ENCODE measurements around the gene DNHD1.
"Not testable (repeated sequence)": the region's sequence is repeated elsewhere in the genome, so short reads cannot be mapped to it uniquely, and the experiment has no call there.

The DNHD1 gene

DNA sequence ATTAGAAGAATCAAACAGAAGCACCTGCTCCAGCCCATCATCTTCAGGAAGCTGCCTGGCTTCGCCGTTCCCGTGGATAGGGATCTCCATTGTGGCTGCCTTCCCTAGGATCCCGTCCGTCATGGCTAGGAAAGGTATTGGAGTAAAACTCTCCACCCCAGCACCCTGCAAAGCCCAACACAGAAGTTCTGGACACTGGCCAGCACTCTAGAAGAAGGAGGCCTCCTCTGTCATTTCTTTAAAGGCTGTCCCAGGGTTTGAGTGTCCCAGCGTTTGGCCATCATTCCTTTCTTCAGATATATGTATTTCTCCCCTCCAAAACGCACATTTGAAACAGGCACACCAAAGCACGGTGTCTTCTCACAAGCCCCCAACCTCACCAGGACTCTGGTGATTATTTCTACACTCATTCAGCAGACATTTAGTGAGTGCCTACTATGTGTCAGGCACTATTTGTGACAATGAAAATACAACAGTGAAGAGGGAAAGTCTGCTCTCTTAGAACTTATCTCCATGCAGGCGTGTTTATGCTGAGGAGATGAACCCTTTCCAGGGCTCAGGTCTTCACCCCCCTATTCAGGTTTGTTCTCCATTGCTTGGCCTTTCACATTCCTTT, 16.7 kb upstream of the DNHD1 start:
- DNase-seq (ENCODE audit: low read depth in 2 of 2): no peak

DNA sequence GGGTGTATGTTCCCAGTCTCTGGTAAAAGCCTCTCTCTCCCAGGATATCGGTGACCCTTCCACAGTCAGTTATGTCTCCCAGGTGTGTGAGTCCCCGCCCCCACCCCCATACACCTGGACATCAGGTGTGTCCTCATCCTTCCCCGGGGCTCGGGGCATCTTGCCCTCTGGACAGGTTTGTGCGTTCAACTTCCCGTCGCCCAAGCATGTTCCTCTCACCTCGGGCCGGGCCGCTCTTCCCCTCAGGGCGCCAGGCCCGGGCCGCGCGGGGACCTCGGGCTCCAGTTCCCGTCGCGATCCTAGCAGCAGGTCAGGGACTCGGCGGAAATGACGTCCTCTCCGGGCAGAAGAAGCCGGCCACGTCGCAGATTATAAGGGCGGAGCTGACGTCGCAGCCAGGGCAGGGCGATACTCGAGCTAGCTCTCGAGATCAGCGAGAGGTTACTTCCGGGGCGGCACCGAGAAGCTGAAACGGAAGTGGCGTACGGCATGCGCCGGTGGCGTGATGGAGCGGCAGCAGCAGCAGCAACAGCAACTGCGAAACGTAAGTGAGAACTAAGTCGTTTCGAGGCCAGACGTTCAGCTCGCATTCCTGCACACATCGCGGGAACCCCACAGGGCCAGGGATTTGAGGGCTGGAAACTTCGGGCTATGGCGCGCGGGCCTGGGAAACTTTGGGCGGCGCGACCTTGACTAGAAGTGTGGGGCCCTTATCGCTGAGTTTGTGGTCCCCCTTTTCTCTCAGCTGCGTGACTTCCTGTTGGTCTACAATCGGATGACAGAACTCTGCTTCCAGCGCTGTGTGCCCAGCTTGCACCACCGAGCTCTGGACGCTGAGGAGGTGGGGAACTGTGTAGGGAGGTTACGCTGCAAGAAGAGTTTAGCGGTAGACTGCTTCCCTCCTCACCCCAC, 15.8 kb upstream of the DNHD1 start, which contains the start of the genes ARFIP2 and TIMM10B:
Gene ARFIP2 (minus strand): TSS at position 320 of the 912 bp plus-strand sequence. CDS start 910 bp downstream, outside the sequence.
Gene TIMM10B (plus strand): TSS at position 490 of the 912 bp plus-strand sequence. CDS start 16 bp downstream, at position 506.
- DNase-seq (ENCODE audit: low read depth in 2 of 2): peak; percentile 93 to 96

DNA sequence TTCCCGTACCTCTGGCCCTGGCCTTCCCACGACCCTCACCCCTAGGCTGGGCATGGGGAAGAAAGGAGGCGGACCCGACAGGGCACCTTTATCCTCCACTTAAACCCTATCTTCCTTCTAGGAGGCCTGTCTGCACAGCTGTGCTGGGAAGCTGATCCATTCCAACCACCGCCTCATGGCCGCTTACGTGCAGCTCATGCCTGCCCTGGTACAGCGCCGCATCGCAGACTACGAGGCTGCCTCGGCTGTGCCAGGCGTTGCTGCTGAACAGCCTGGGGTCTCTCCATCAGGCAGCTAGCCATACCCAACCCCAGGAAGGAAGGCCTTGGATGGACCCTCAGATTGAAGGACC, 15.2 kb upstream of the DNHD1 start:
- DNase-seq (ENCODE audit: low read depth in 2 of 2): no peak

DNA sequence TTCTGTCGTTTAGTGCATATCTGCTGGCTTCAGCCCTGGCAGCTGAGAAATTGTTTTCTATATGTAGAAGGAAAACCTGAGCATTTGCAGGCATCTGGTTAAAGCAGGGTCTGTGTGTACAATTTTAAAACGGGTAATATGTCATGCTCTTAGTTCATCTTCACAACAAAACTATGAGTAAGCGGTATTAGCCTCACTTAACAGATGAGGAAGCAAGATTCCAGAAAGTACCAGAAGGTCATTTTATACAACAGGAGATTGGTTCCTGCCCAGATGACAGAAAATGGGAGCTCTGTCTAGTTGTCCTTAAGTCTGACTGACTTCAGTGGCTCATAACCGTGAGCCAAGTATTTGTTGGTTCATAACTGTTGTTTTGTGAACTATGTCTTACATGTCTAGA, 14.6 kb upstream of the DNHD1 start:
- DNase-seq (ENCODE audit: low read depth in 2 of 2): no peak

DNA sequence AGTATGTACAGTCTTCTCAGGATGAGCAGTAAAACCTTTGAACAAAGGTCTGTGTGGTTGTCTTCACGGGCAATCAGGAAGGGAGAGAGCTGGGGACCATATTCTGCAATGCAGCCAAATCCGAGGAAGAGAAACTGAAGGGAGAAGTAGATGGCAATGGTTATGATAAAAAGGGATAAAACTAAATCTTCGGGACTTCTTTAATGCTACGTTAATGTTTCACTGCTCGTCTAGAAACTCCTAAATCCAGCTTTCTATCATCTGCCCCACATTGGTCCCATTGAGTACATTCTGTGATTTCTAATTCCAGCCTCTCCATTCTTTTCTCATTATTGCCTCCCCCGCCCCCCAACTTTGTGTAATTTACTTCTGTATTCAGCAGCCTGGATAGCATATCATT, 14.1 kb upstream of the DNHD1 start:
- no peak for DNase-seq (ENCODE audit: low read depth in 2 of 2)

DNA sequence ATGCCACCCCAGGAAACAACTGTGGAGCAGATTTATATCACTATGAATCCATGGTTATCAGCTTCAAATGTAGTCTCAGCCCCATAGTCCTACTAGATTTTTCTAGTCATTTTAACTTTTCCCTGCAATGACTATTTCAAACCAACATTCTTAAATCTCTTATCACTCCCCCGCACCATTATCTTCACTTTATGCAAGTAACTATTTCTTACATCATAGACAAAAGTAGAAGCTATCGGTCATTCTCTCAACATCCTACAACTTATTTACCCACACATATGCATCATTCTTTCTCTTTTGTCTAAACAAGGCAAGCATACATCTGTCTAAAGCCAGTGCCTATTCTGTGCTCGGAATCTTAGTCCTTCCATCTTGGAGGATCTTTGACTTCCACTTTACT, 11.4 kb upstream of the DNHD1 start:
- DNase-seq (ENCODE audit: low read depth in 2 of 2): no peak

DNA sequence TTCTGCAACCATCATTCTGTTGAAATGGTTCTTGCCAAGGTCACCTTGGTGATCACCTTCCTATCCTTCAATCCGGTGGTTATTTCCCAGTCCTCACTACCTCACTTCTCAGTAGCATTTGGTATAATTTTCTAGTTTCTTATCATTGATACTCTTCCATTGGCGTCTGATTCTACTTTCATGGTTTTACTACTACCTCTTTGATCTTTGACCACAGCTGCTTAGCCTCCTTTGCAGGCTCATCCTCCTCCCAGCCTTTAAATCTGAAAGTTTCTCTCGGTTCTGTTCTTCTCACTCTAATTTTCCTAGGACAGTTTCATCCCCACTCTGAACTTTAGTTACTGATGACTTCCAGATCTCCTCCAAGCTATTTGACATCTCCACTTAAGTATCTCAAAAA, 10.8 kb upstream of the DNHD1 start:
- DNase-seq (ENCODE audit: low read depth in 2 of 2): no peak

DNA sequence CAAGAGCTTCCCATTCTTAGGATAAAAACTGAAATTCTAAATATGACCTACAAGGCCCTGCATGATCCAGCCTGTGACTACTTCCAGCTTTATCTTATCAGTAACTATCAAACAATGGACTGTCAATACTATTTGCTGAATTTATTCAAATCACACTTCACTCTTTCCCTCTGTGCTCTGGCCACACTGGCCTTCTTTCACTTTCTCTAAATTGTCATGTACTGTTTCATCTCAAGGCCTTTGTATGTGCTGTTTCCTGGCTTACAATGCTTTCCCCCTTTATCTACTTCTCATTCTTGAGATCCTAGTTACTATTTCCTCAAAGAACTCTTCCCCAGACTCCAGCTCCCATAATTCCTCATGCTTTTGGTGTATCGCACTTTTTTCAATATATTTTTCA, 10.1 kb upstream of the DNHD1 start:
- DNase-seq (ENCODE audit: low read depth in 2 of 2): no peak

DNA sequence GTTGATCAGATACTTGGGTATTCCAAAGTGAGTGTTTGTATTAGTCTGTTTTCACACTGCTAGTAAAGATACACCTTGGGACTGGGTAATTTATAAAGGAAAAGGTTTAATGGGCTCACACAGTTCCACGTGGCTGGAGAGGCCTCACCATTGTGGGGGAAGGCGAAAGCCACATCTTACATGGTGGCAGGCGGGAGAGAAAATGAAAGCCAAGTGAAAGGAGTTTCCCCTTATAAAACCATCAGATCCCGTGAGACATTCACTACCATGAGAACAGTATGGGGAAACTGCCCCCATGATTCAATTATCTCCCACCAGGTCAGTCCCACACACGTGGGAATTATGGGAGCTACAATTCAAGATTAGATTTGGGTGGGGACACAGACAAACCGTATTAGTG, 8.7 kb upstream of the DNHD1 start:
- DNase-seq (ENCODE audit: low read depth in 2 of 2): no peak

DNA sequence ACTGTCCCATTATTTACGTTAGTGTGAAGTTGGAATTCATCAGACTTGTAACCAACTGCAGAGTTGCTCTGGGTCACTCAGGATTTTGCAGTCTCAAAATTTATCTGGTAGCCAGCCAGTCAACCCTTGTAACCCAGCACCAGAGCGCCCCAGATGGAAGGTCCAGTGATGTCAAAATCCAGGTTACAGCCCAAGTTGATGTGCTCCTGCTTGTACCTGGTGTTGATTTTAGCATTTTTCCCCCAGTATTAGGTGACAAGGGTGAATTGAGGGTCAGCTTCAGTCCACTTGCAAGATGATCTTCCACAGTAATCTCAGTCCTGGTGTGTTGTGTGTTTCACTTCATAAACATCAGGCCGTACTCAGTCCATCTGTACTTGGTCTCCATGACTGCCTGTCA, 8.3 kb upstream of the DNHD1 start:
- DNase-seq (ENCODE audit: low read depth in 2 of 2): no peak

DNA sequence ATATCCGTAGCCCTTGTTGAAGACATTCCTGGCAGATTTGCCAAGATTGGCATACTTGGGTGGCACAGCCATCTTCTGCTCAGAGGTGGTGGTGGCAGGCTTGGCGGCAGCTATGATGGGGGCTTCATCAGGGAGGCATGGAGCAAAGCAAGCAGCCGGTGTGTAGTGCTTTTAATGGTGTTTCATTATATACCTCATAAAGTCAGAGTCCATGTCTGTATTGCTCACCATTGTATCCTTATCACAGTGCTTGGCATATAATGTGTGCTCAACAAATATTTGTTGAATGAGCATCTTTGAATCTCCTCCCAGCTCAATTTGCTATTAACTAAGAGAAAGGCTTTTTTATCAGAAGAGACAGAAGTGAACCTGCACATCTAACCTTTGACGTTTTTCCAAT, 7.8 kb upstream of the DNHD1 start:
- no peak for DNase-seq (ENCODE audit: low read depth in 2 of 2)

DNA sequence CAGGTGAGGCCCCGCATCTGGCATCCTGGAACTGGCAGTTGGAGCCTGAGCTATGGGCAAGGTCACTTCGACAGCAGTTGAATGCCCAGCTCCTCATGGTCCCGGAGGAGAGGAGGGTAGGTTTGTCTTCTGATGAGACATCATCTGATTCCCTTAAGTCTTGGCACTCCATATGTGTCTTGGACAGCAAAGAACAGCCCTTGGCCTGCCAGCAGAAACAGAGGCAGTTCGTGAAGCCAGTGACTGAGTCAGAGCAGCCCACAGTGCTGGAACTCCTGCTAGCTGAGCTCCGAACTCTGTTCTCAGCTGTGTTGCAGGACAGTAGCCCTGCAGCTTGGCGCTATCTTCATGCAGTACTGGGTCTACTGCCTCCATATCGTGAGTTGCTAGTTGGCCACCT, 1.0 kb downstream of the DNHD1 start:
- no peak for DNase-seq (ENCODE audit: low read depth in 2 of 2)

DNA sequence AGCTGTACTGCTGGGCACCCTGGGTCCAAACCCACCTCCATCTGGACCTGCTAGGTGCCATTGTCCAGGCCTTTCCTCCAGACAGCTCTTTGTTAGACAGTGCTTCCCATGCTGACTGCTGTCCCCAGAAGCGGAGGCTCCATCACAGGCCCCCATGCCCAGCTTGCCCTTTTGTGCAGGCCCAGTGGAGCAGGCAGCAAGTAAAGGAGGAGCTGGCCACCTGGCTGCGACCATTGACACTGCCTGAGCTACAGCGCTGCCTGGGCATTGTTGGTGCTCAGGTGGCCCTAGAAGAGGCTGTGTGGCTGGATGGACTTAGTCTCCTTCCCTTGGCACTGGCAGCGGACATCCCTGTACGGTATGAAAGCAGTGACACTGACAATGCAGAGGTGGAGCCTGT, 1.5 kb downstream of the DNHD1 start:
- no peak for DNase-seq (ENCODE audit: low read depth in 2 of 2)

DNA sequence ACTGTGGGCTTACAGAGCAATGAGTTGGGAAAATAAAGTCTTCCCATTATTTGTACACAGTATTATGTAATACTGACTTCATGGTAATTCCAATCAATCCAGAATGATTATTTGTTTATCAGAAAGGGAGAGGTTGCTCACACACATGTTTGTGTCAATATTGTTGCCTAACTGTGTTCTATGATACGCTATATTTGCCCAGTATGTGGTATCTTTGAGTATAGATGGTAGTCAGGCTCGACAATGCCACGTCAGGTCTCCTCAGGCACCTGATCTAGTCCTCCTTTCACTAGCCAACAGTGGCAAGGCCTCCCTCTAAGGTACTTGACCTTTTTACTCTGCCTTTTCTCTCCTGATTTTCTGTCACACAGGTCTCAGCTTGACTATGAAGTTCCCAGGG, 5.3 kb downstream of the DNHD1 start:
- no peak for DNase-seq (ENCODE audit: low read depth in 2 of 2)

DNA sequence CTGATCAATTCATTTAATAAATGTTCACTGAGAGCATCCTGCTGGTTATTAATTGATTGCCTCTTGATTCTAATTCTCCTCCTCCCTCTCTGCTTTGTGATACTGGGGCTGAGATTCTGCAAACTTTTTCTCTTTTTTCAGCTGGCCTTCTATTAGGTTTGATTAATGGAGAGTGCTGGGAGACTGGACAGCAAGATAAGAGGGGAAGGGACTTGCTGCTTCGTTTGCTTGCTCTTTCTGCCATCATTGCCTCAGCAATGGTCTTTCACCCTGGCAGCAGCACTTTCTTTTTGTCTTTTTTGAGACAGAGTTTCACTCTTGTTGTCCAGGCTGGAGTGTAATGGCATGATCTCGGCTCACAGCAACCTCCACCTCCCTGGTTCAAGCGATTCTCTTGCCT, 7.1 kb downstream of the DNHD1 start:
- no peak for DNase-seq (ENCODE audit: low read depth in 2 of 2)

DNA sequence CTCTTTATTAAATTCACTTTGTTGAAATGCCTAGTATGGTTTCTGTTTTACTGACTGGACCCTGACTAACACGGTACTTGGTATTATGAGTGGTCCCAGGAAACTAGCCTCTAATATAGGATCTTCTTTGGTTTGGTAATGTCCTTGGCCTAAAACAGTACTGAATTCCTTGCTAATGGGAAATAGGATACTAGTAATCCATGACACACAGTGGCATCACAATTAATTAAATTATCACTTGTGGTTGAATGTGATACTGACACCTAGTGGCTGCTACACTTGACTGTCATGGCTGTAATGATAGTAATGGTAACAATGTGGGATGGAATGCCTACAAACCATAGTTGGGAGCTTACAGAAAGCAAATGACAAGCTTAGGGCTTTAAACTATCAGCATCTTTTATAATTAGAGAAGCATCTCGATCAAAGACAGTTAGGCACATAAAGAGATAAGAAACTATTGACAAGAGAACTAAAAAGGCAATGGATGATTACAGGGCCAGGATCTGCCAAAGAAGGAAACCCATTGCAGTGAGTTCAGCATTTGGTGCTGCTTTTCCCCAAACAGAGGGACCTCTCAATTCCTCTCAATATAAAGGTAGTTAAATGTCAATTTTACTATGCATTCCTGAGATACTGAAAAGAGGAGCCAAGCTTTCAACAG, 8.6 kb downstream of the DNHD1 start:
- DNase-seq (ENCODE audit: low read depth in 2 of 2): no peak

DNA sequence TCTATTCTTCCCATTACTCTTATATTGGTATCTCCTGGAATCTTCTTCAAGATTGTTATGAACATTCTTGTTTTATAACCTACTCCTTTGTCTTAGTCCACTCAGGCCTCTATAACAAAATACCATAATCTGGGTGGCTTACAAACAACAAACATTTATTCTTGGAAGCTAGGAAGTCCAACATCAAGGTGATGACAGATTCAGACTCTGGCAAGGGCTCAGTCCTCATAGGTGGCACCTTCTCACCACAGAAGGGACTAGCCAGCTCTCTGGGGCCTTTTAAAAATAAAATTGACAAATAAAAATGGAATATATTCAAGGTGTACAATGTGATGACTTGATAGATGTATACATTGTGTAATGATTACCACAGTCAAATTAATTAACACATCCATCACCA, 19.8 kb downstream of the DNHD1 start:
- no peak for DNase-seq (ENCODE audit: low read depth in 2 of 2)

DNA sequence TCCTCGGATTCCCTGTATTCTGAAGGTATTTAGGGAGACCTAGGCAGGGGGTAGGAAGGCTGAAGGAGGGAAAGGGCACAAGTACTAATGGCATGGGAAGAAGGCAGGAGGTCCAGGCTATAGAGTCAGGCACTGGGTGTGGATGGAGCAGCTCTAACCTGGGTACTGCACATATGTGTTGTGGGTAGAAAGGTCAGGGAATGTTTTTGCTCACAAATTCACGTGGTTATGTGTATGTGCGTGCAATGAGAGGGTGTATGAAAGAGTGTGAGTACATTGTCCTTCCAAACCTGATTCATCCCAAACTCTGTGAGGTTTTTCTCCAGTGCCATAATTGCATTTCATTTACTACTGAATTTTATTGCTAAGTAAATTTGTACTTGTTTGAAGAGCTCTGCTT, 23.2 kb downstream of the DNHD1 start:
- no peak for DNase-seq (ENCODE audit: low read depth in 2 of 2)

DNA sequence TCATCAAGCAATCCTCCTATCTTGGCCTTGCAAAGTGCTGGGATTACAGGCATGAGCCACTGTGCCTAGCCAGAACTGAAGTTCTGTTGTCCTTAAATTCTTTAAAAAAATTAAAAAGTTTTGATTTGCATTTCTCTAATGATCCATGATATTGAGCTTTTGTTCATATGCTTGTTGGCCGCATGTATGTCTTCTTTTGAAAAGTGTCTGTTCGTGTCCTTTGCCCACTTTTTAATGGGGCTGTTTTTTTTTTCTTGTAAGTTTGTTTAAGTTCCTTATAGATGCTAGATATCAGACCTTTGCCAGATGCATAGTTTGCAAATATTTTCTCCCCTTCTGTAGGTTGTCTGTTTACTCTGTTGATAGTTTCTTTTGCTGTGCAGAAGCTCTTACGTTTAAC, 24.9 kb downstream of the DNHD1 start:
- not testable (repeated sequence) for DNase-seq (ENCODE audit: low read depth in 2 of 2)

DNA sequence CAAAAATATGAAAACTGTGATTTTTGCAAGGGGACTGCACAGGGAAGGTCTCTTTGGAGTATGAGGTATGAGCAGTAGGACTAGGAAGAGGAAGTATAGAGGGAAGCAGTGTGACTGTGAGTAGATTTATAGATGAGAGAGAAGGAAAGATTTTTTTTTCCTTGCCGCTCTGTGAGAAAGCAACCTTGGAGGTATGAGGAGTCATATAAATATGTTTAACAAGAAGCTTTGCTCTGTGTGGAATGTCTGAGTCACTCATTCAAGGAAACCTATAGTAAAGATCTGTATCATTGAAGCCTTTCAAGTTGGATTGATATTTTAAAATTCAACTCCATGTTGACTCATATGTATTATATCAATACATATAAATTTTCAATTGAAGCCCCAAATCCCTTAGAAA, 26.2 kb downstream of the DNHD1 start:
- DNase-seq (ENCODE audit: low read depth in 2 of 2): no peak

DNA sequence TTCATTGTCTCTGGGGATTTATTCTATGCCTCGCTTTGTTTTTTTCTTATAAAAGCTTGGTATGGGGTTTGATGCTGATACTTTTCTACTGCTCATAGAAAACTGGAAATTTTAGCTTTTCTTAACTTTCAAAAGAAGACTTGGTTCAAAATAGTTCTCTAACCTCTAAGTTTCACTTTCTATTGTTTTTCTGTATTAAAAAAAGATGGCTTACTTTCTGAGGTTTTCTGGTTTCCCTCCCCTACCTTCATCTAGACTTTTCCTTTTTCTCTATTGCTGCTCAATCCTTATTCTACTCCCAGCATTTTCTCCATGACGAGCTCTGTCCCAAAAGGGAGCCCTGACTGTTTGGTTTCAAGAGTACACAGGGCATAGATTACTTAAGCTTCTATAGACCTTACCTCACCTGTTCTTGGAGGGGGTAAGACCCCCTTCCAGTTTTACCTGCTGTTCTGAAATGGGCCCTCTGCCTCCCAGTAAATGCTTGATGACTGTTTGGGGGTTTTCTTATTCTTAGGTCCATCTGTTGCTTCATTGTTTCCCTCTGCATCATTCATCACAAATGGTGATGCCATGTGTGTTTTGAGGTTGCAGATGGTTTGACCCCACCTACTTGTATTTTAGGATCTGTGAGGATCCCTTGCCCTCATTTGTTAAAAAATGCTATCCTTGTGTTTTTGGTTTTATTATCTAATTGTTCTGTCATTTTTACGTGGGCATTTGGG, 29.5 kb downstream of the DNHD1 start:
- DNase-seq (ENCODE audit: low read depth in 2 of 2): no peak

DNA sequence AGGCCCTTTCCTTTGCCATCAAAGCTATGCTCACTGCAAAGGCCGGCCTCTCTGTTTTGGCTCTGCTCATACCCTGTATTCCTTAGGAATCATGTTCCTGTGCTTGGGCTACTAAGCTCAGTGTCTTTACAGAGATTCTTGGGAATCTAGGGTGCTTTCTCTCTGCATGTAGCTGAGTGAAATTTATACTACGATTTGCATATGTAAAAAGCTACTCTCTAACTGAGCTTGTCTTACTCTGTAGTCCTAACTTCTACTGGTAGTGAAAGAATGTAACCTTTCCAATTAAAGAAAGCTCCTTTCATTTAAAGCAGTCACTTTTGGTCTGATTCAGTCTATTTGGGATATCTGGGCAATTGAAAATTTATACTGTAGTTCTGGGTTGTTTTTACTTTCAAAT, 32.2 kb downstream of the DNHD1 start:
- DNase-seq (ENCODE audit: low read depth in 2 of 2): no peak

Measured in activated CD8-positive, alpha-beta memory T cell treated with anti-CD3 and anti-CD28 coated beads for 4 hours (primary cell).